CD14-positive monocyte (primary cell): ENCODE results near the gene EPSTI1. TPM values are rescaled to one million over a fixed set of nuclear protein-coding genes. Genes with fewer than 3 reads are reported as not detected.
A peak's percentile ranks its signal among the peaks of the same experiment; 100 is the strongest.

Experiments
- DNase-seq, 3 donors: peaks; one replicate each; pipeline ENCODE4 v3.0.0-alpha.2; 2011 to 2022
- H2AFZ ChIP-seq: 2 replicates; pipeline ENCODE4 v1.6.0; 2012; ENCODE audit warnings: mild to moderate bottlenecking, low read depth, low read length, inconsistent platforms; ENCODE audit not compliant: insufficient read depth, poor library complexity, severe bottlenecking
- H3K27ac ChIP-seq, 2 donors: 1 replicate in 1 of 2; 2 replicates in 1 of 2; pipeline ENCODE4 v1.5.1; 2012 to 2013; ENCODE audit warnings: low read length in 2 of 2, control low read depth in 1 of 2, inconsistent platforms in 1 of 2, low read depth in 1 of 2, mild to moderate bottlenecking in 1 of 2
- H3K27me3 ChIP-seq, 2 donors: one replicate each; pipeline versions ENCODE4 v1.6.0 to v1.6.1; 2011 to 2013; ENCODE audit warnings: low read length in 2 of 2; ENCODE audit not compliant: control insufficient read depth in 2 of 2, insufficient read depth in 2 of 2
- H3K36me3 ChIP-seq, 2 donors: replicated peaks in 1 of 2; 1 replicate in 1 of 2; 2 replicates in 1 of 2; pipeline versions ENCODE4 v1.5.1 to v1.6.1; 2012 to 2013; ENCODE audit warnings: low read length in 2 of 2, control low read depth in 1 of 2, inconsistent platforms in 1 of 2, mild to moderate bottlenecking in 1 of 2; ENCODE audit not compliant: insufficient read depth in 2 of 2, control insufficient read depth in 1 of 2
- H3K4me1 ChIP-seq, 2 donors: 1 replicate in 1 of 2; 2 replicates in 1 of 2; pipeline versions ENCODE4 v1.5.1 to v1.6.1; 2012 to 2013; ENCODE audit warnings: low read length in 2 of 2, control low read depth in 1 of 2, inconsistent platforms in 1 of 2, mild to moderate bottlenecking in 1 of 2, moderate library complexity in 1 of 2; ENCODE audit not compliant: insufficient read depth in 2 of 2, control insufficient read depth in 1 of 2
- H3K4me2 ChIP-seq: replicated peaks from 2 replicates; pipeline ENCODE3; 2012; ENCODE audit warnings: low read length, moderate library complexity, mild to moderate bottlenecking; ENCODE audit not compliant: poor library complexity, severe bottlenecking; ENCODE audit errors: extremely low read depth
- H3K4me3 ChIP-seq, 3 experiments: fragments of 200-600 bp in 1 of 3; sonication (generic) in 1 of 3; replicated peaks in 1 of 3; 1 replicate in 2 of 3; 2 replicates in 1 of 3; pipeline ENCODE4 v1.5.1; 2011 to 2013; ENCODE audit warnings: low read length in 3 of 3, mild to moderate bottlenecking in 3 of 3, control low read depth in 2 of 3, low read depth in 2 of 3, inconsistent platforms in 1 of 3, moderate library complexity in 1 of 3
- H3K79me2 ChIP-seq: 2 replicates; pipeline ENCODE4 v1.6.0; 2012; ENCODE audit warnings: mild to moderate bottlenecking, control low read depth, inconsistent platforms, low read length, moderate library complexity; ENCODE audit not compliant: insufficient read depth
- H3K9ac ChIP-seq: 2 replicates; pipeline ENCODE4 v1.6.0; 2017; ENCODE audit warnings: low read length, mild to moderate bottlenecking; ENCODE audit not compliant: insufficient read depth, poor library complexity, severe bottlenecking
- H3K9me3 ChIP-seq, 2 donors: replicated peaks in 1 of 2; 1 replicate in 1 of 2; 2 replicates in 1 of 2; pipeline versions ENCODE4 v1.5.1 to v1.6.1; 2012 to 2013; ENCODE audit warnings: low read length in 2 of 2, control low read depth in 1 of 2; ENCODE audit not compliant: control insufficient read depth in 1 of 2, insufficient read depth in 1 of 2
- H4K20me1 ChIP-seq: 2 replicates; pipeline ENCODE4 v1.6.0; 2012; ENCODE audit warnings: mild to moderate bottlenecking, low read length, control low read depth, moderate library complexity; ENCODE audit not compliant: insufficient read depth
- H3K27ac Mint-ChIP-seq, 7 donors: one replicate each; pipeline ENCODE4 v1.8.0; 2020; ENCODE audit warnings: mild to moderate bottlenecking in 7 of 7, mixed read lengths in 7 of 7, moderate library complexity in 6 of 7, inconsistent platforms in 2 of 7
- H3K27me3 Mint-ChIP-seq, 3 donors: one replicate each; pipeline ENCODE4 v1.8.0; 2021 to 2022; ENCODE audit warnings: low read depth in 3 of 3, mild to moderate bottlenecking in 3 of 3, mixed read lengths in 3 of 3, moderate library complexity in 3 of 3, inconsistent platforms in 1 of 3
- H3K36me3 Mint-ChIP-seq, 2 donors: one replicate each; pipeline ENCODE4 v1.8.0; 2020; ENCODE audit warnings: mixed read lengths in 2 of 2, inconsistent platforms in 1 of 2, mild to moderate bottlenecking in 1 of 2
- H3K4me1 Mint-ChIP-seq: one replicate; pipeline ENCODE4 v1.8.0; 2020; ENCODE audit warnings: mild to moderate bottlenecking, mixed read lengths
- H3K4me3 Mint-ChIP-seq, 2 donors: one replicate each; pipeline ENCODE4 v1.8.0; 2020; ENCODE audit warnings: mild to moderate bottlenecking in 2 of 2, mixed read lengths in 2 of 2, moderate library complexity in 1 of 2
- H3K9me3 Mint-ChIP-seq, 7 donors: one replicate each; pipeline ENCODE4 v1.8.0; 2020 to 2022; ENCODE audit warnings: mixed read lengths in 7 of 7, mild to moderate bottlenecking in 6 of 7, moderate library complexity in 6 of 7, inconsistent platforms in 2 of 7
- CTCF ChIP-seq: fragments of 200-600 bp; IDR thresholded peaks from one replicate; pipeline ENCODE4 v1.8.0; 2022; ENCODE audit warnings: antibody characterized with exemption, mild to moderate bottlenecking
- WGBS: methylation state at CpG from one replicate; pipeline ENCODE4 v1.1.5; 2013; ENCODE audit warnings: missing lambda C conversion rate; ENCODE audit not compliant: insufficient coverage; 5-methylcytosine and 5-hydroxymethylcytosine counted together
- intact Hi-C, 2 donors: fragments of 100-400 bp; cut with micrococcal nuclease; formaldehyde crosslinking; loops; one replicate each; pipeline versions ENCODE4 v1.15.0 to v1.15.1; 2023
- polyA plus RNA-seq, 3 donors: library from polyadenylated mRNA; depleted of rRNA in 1 of 3; unstranded in 2 of 3; stranded (reverse) in 1 of 3; fragments of 300-500 nt in 2 of 3; fragments of >200 nt in 1 of 3; fragmentation: Illumina TruSeq in 2 of 3; gene quantifications; 1 replicate in 2 of 3; 2 replicates in 1 of 3; pipeline ENCODE4 v1.2.3, GENCODE V29; 2012 to 2021

Gene EPSTI1
- polyA plus RNA-seq, 3 donors: 14.6 to 19.9 (median 16.4) TPM

GRCh38 chr13:42984026-42984425 lies 8.0 kb downstream of the EPSTI1 start:
- H3K27ac Mint-ChIP-seq: no peak overlapping the region
- TF ChIP-seq CTCF: no peak

DNA sequence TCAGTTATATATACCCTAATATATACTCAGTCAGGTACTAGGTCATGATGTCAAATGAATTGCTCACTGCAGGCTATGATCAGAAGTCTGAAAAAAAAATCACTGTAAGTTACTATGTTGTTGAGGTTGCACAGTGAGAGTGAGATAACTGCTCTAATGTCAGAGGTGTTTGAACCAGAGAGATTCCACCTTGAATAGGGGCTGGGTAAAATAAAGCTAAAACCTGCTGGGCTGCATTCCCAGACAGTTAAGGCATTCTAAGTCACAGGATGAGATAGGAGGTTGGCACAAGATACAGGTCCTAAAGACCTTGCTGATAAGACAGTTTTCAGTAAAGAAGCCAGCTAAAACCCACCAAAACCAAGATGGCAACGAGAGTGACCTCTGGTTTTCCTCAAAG lies 10.2 kb downstream of the EPSTI1 start:
- Histone ChIP-seq H3K36me3 (no peaks in the 10 kb centered on the region), H3K4me2 (no peak overlapping the region), H3K9me3 (peaks cover 0 to 4% of the 10 kb centered on the region in 2 donors), H3K4me3 (no peak overlapping the region), H3K27me3 (no peaks in the 10 kb centered on the region), H3K79me2 (peaks cover 5% of the 10 kb centered on the region), H4K20me1 (peaks cover 12% of the 10 kb centered on the region), H3K27ac (no peak overlapping the region), H3K9ac (no peak overlapping the region), H3K4me1 (peaks cover 15 to 30% of the 10 kb centered on the region in 2 donors), H2AFZ (no peak overlapping the region)
- intact Hi-C loops: no loop called here
- Mint-ChIP-seq H3K9me3 (peaks cover 2 to 14% (median 9%) of the 10 kb centered on the region in 7 donors), H3K4me3 (no peak overlapping the region), H3K4me1 (peaks cover 36% of the 10 kb centered on the region), H3K27me3 (peaks cover 0 to 6% (median 0%) of the 10 kb centered on the region in 3 donors), H3K27ac (no peak overlapping the region), H3K36me3 (peaks cover 16 to 18% of the 10 kb centered on the region in 2 donors)
- DNase-seq: no peak
- no peak for TF ChIP-seq CTCF
- WGBS: no CpG with 5 or more reads among the region's 1 CpG

More at GRCh38 chr13:42984026-42984425, 8.0 kb downstream of the EPSTI1 start:
- H3K79me2 ChIP-seq: peaks cover 12% of the 10 kb centered on the region
- H3K27me3 ChIP-seq: no peaks in the 10 kb centered on the region
- H3K4me2 ChIP-seq: no peak overlapping the region
- no peaks in the 10 kb centered on the region for H3K9me3 ChIP-seq
- peaks cover 0 to 5% of the 10 kb centered on the region in 2 donors for H3K36me3 ChIP-seq
- peaks cover 30% of the 10 kb centered on the region for H3K4me1 Mint-ChIP-seq
- H3K27ac ChIP-seq: no peak overlapping the region
- peaks cover 12 to 23% of the 10 kb centered on the region in 2 donors for H3K4me1 ChIP-seq
- no peak overlapping the region for H3K4me3 ChIP-seq
- H3K4me3 Mint-ChIP-seq: no peak overlapping the region
- no peak overlapping the region for H2AFZ ChIP-seq
- peaks cover 0 to 6% (median 0%) of the 10 kb centered on the region in 3 donors for H3K27me3 Mint-ChIP-seq
- no peak overlapping the region for H3K9ac ChIP-seq
- peak in 1 of 3 donors; percentile 57 for DNase-seq
- peaks cover 12% of the 10 kb centered on the region for H4K20me1 ChIP-seq
- peaks cover 0 to 5% (median 2%) of the 10 kb centered on the region in 7 donors for H3K9me3 Mint-ChIP-seq
- peaks cover 8 to 24% of the 10 kb centered on the region in 2 donors for H3K36me3 Mint-ChIP-seq
- intact Hi-C loops: no loop called here
